H1 (cell line): Measurements from ENCODE around the gene TMPRSS9. TPM values are rescaled to one million over a fixed set of nuclear protein-coding genes. Genes with fewer than 3 reads are reported as not detected.

ENCODE experiments used
- CTCF ChIA-PET: fragments of 300-600 bp; sonication (Branson Sonifier 250); formaldehyde crosslinking; loops from one replicate; lab custom pipeline; 2021; ENCODE audit not compliant: partially characterized antibody; lab: Charles Lee
- POLR2A ChIA-PET: fragments of 300-600 bp; sonication (Branson Sonifier 250); formaldehyde crosslinking; loops from one replicate; lab custom pipeline; 2021; ENCODE audit warnings: inconsistent platforms; ENCODE audit not compliant: partially characterized antibody; lab: Charles Lee
- DNase-seq, 2 experiments: peaks; one replicate each; pipeline versions ENCODE4 v3.0.0 to v3.0.0-alpha.2; 2010 to 2022; ENCODE audit warnings: low spot score in 2 of 2, low read depth in 1 of 2, mixed read lengths in 1 of 2
- FAIRE-seq: peaks from 2 replicates; lab custom pipeline; 2011; peaks lifted over from hg19 to GRCh38; lab: Jason Lieb, UNC
- H2AFZ ChIP-seq: 2 replicates; pipeline ENCODE4 v1.8.1; 2012; ENCODE audit warnings: low read length, inconsistent platforms
- H2AK5ac ChIP-seq: 2 replicates; pipeline ENCODE4 v1.6.1; 2013; ENCODE audit warnings: low read depth, low read length
- H2BK120ac ChIP-seq: replicated peaks from 2 replicates; pipeline ENCODE3; 2013; ENCODE audit warnings: low read depth, low read length, inconsistent platforms
- H2BK12ac ChIP-seq: 2 replicates; pipeline ENCODE4 v1.6.1; 2013; ENCODE audit warnings: low read depth, low read length
- H2BK15ac ChIP-seq: 2 replicates; pipeline ENCODE4 v1.6.1; 2013; ENCODE audit warnings: low read length
- H2BK20ac ChIP-seq: 2 replicates; pipeline ENCODE4 v1.6.1; 2013; ENCODE audit warnings: low read length
- H2BK5ac ChIP-seq: 2 replicates; pipeline ENCODE4 v1.6.1; 2013; ENCODE audit warnings: low read depth, low read length
- H3K14ac ChIP-seq: 2 replicates; pipeline ENCODE4 v1.6.1; 2013; ENCODE audit warnings: inconsistent platforms; ENCODE audit not compliant: insufficient read length
- H3K18ac ChIP-seq: 2 replicates; pipeline ENCODE4 v1.6.1; 2013; ENCODE audit warnings: low read length; ENCODE audit errors: extremely low read depth
- H3K23ac ChIP-seq: 2 replicates; pipeline ENCODE4 v1.6.1; 2013; ENCODE audit warnings: inconsistent platforms; ENCODE audit not compliant: insufficient read length
- H3K23me2 ChIP-seq: 2 replicates; pipeline ENCODE4 v1.6.1; 2013; ENCODE audit warnings: low read depth, low read length
- H3K27ac ChIP-seq: 2 replicates; pipeline ENCODE4 v1.6.1; 2011; ENCODE audit warnings: low read depth, low read length, inconsistent platforms
- H3K27me3 ChIP-seq, 4 experiments: replicated peaks in 1 of 4; 1 replicate in 1 of 4; 2 replicates in 3 of 4; pipeline versions ENCODE4 v1.6.1 to v1.8.1; 2011 to 2013; ENCODE audit warnings: low read length in 3 of 4, mild to moderate bottlenecking in 3 of 4, inconsistent platforms in 2 of 4, mixed read lengths in 2 of 4, moderate library complexity in 1 of 4; ENCODE audit not compliant: control insufficient read depth in 3 of 4, insufficient read depth in 3 of 4; ENCODE audit errors: extremely low read depth in 1 of 4
- H3K36me3 ChIP-seq, 4 experiments: 2 replicates each; pipeline versions ENCODE4 v1.6.1 to v1.8.1; 2011 to 2013; ENCODE audit warnings: mild to moderate bottlenecking in 4 of 4, low read length in 3 of 4, moderate library complexity in 2 of 4, control low read depth in 1 of 4, inconsistent platforms in 1 of 4; ENCODE audit not compliant: insufficient read depth in 4 of 4, control insufficient read depth in 2 of 4
- H3K4ac ChIP-seq: replicated peaks from 2 replicates; pipeline ENCODE3; 2013; ENCODE audit warnings: low read length, low read depth, mixed read lengths, inconsistent platforms; ENCODE audit not compliant: insufficient read length
- H3K4me1 ChIP-seq, 4 experiments: replicated peaks in 1 of 4; 1 replicate in 1 of 4; 2 replicates in 3 of 4; pipeline versions ENCODE4 v1.6.1 to v1.8.1; 2011 to 2013; ENCODE audit warnings: low read length in 3 of 4, inconsistent platforms in 2 of 4, mixed read lengths in 1 of 4; ENCODE audit not compliant: insufficient read depth in 4 of 4, control insufficient read depth in 3 of 4
- H3K4me2 ChIP-seq, 2 experiments: 2 replicates each; pipeline versions ENCODE4 v1.6.1 to v1.8.1; 2011 to 2013; ENCODE audit warnings: low read depth in 2 of 2, low read length in 2 of 2, control low read depth in 1 of 2, inconsistent platforms in 1 of 2, mild to moderate bottlenecking in 1 of 2; ENCODE audit not compliant: insufficient read depth in 1 of 2
- H3K4me3 ChIP-seq, 4 experiments: fragments of 200-600, 300-600 bp in 1 of 4; sonication (generic), shearing (Covaris generic), sonication (Bioruptor Twin) in 1 of 4; 2 replicates each; pipeline versions ENCODE4 v1.5.1 to v1.8.1; 2011 to 2016; ENCODE audit warnings: low read length in 4 of 4, low read depth in 3 of 4, control low read depth in 2 of 4, inconsistent platforms in 2 of 4, mild to moderate bottlenecking in 2 of 4, mixed read lengths in 1 of 4, moderate library complexity in 1 of 4; ENCODE audit not compliant: insufficient read depth in 2 of 4; ENCODE audit errors: extremely low read depth in 1 of 4
- H3K56ac ChIP-seq: replicated peaks from 2 replicates; pipeline ENCODE3; 2013; ENCODE audit warnings: low read depth, mild to moderate bottlenecking, mixed read lengths, low read length, inconsistent platforms; ENCODE audit not compliant: insufficient read length
- H3K79me1 ChIP-seq: 2 replicates; pipeline ENCODE4 v1.6.1; 2013; ENCODE audit warnings: low read depth, low read length, control low read depth
- H3K79me2 ChIP-seq, 2 experiments: 2 replicates each; pipeline versions ENCODE4 v1.6.1 to v1.8.1; 2012 to 2013; ENCODE audit warnings: low read length in 2 of 2, mild to moderate bottlenecking in 2 of 2, inconsistent platforms in 1 of 2; ENCODE audit not compliant: insufficient read depth in 2 of 2, control insufficient read depth in 1 of 2
- H3K9ac ChIP-seq, 4 experiments: replicated peaks in 1 of 4; 1 replicate in 1 of 4; 2 replicates in 3 of 4; pipeline versions ENCODE4 v1.6.1 to v1.8.1; 2011 to 2013; ENCODE audit warnings: low read depth in 3 of 4, low read length in 3 of 4, control low read depth in 2 of 4, mild to moderate bottlenecking in 2 of 4, moderate library complexity in 2 of 4, inconsistent platforms in 1 of 4; ENCODE audit errors: extremely low read depth in 1 of 4
- H3K9me3 ChIP-seq, 2 experiments: 2 replicates each; pipeline versions ENCODE4 v1.6.1 to v1.8.1; 2012 to 2013; ENCODE audit warnings: mild to moderate bottlenecking in 2 of 2, moderate library complexity in 2 of 2, control low read depth in 1 of 2, inconsistent platforms in 1 of 2, low read depth in 1 of 2, low read length in 1 of 2, mixed read lengths in 1 of 2; ENCODE audit not compliant: insufficient read depth in 2 of 2
- H4K20me1 ChIP-seq, 2 experiments: replicated peaks in 1 of 2; 2 replicates each; pipeline versions ENCODE3 to v1.8.1; 2011 to 2013; ENCODE audit warnings: inconsistent platforms in 2 of 2, low read length in 2 of 2, mild to moderate bottlenecking in 1 of 2; ENCODE audit not compliant: insufficient read depth in 2 of 2, control insufficient read depth in 1 of 2
- H4K5ac ChIP-seq: 2 replicates; pipeline ENCODE4 v1.6.1; 2013; ENCODE audit warnings: low read length, low read depth, mixed read lengths, inconsistent platforms; ENCODE audit not compliant: insufficient read length
- H4K8ac ChIP-seq: 2 replicates; pipeline ENCODE4 v1.8.0; 2013; ENCODE audit warnings: mild to moderate bottlenecking, moderate library complexity, low read length, inconsistent platforms; ENCODE audit not compliant: insufficient read depth; ENCODE audit errors: extremely low read depth
- H4K91ac ChIP-seq: replicated peaks from 2 replicates; pipeline ENCODE3; 2013; ENCODE audit warnings: low read length, mixed read lengths, inconsistent platforms; ENCODE audit not compliant: insufficient read length
- BRCA1 ChIP-seq: IDR thresholded peaks from 2 replicates; pipeline ENCODE4 v1.6.1; 2012; ENCODE audit warnings: low read depth, low read length, improper control_type of control experiment
- POLR2AphosphoS5 ChIP-seq: IDR thresholded peaks from 2 replicates; pipeline ENCODE4 v1.6.1; 2011; ENCODE audit warnings: low read depth, low read length
- WGBS, 2 experiments: shearing (Covaris generic) in 1 of 2; methylation state at CpG; one replicate each; pipeline versions ENCODE4 v1.1.6 to v1.1.7; 2013 to 2015; ENCODE audit warnings: low lambda C conversion rate in 2 of 2, mixed read lengths in 2 of 2, inconsistent platforms in 1 of 2, low coverage in 1 of 2, missing lambda C conversion rate in 1 of 2; ENCODE audit not compliant: insufficient replicate concordance in 2 of 2, insufficient coverage in 1 of 2, insufficient read length in 1 of 2; ENCODE audit errors: extremely low coverage in 1 of 2, missing lambda C conversion rate in 1 of 2; 5-methylcytosine and 5-hydroxymethylcytosine counted together
- polyA plus RNA-seq, 7 experiments: library from polyadenylated mRNA; depleted of rRNA in 3 of 7; stranded (reverse) in 5 of 7; unstranded in 2 of 7; fragments of >200 nt in 5 of 7; fragments of 200-250 nt in 2 of 7; gene quantifications; 1 replicate in 5 of 7; 2 replicates in 1 of 7; 4 replicates in 1 of 7; pipeline versions ENCODE4 v1.2.1 to v1.2.3, GENCODE V29; 2011 to 2013; ENCODE audit warnings: missing spikeins in 2 of 7, mixed read lengths in 2 of 7
- total RNA-seq: library from RNA; stranded (reverse); fragmentation: NEBNext Ultra II Directional; extraction: Animal tissue kit (Norgen Biotek cat#: 25700); gene quantifications from 2 replicates; pipeline ENCODE4 v1.2.1, GENCODE V29; 2021

The TMPRSS9 gene
- total and polyA plus RNA-seq, 2 of the 8 experiments (the other 6 are each of a cell fraction or from before 2014, with no cell fraction given): 0.15 to 0.19 TPM

DNA sequence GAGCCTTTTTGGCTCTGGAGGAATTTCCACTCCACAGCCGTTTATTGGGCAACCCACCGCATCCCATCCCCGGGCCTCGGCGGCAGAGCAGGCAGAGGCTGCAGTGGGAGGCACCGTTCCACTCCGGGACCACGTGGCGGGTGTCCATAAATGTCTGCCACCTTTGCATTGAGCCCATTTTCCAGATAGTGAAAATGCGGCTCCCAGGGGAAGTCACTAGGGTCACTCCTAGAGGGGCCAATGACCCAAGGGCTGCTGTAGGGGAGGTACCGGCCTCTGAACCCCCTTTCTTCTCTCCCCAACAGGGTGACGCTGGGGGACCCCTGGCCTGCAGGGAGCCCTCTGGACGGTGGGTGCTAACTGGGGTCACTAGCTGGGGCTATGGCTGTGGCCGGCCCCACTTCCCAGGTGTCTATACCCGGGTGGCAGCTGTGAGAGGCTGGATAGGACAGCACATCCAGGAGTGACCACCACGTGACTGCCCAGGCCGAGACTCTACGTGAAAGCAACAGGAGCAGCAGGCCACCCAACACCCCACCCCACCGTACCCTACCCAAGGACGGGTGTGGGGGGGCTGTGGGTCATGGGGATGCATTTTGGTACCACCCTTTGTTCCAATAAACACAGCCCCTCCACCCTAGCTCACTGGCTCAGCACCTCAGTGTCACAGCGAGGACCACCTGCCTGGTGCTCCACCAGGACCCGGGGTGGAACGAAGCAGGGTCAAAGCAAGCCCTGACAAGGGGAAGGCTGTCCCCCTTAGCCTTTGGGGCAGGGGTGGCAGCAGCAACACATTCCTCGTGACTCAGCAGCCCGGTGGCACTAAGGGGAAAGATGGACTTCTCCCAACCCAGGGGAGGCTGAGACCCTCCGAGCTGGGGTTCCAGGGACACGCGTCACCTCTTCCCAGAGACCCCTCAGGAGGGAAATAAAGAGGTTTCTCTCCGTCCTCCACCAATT lies 65.8 kb downstream of the TMPRSS9 start:
- Histone ChIP-seq H3K56ac (no peak overlapping the region), H3K79me2 (peaks cover 2 to 16% of the 10 kb centered on the region in 2 experiments; a peak in 3 of 4 replicates), H3K36me3 (peaks cover 0 to 13% (median 6%) of the 10 kb centered on the region in 4 experiments; a peak in 5 of 8 replicates), H2BK12ac (no peak overlapping the region), H3K4me2 (peak overlapping the region; percentile 84 to 94), H4K20me1 (peaks cover 10 to 17% of the 10 kb centered on the region in 2 experiments), H3K23me2 (peaks cover 13% of the 10 kb centered on the region; the same call in 1 of the 2 replicates), H2AFZ (no peak overlapping the region), H2BK5ac (0 out of 2 replicates have a peak overlapping the region, but pooled peaks have one; percentile 100), H3K4me3 (peak overlapping the region; percentile 77 to 93 (median 87)), H3K23ac (no peak overlapping the region), H3K4me1 (peaks cover 0 to 18% (median 13%) of the 10 kb centered on the region in 4 experiments; a peak in 5 of 7 replicates), H3K4ac (peak overlapping the region; percentile 53), H2BK15ac (no peak overlapping the region), H3K79me1 (peaks cover 13% of the 10 kb centered on the region), H4K91ac (no peak overlapping the region), H4K5ac (no peak overlapping the region), H3K9me3 (no peaks in the 10 kb centered on the region), H3K27me3 (no peaks in the 10 kb centered on the region), H3K18ac (no peak overlapping the region), H2BK120ac (no peak overlapping the region), H4K8ac (peak overlapping the region; percentile 88), H3K9ac (peak overlapping the region in 3 of 4 experiments; percentile 39 to 99 (median 98); a peak in 5 of 7 replicates), H3K27ac (0 out of 2 replicates have a peak overlapping the region, but pooled peaks have one; percentile 99), H2BK20ac (no peak overlapping the region), H2AK5ac (peak overlapping the region; percentile 53; the same call in 1 of the 2 replicates), H3K14ac (no peak overlapping the region)
- ChIA-PET CTCF (interaction anchor here (0.6 to 0.8 kb wide), 2 partner anchors 80 to 154 kb away, joined by 4 read pairs; no protein-coding TSS in a partner anchor), POLR2A (interaction anchor here (0.6 to 8.2 kb wide), 22 partner anchors 9 to 358 kb away, joined by 3 to 84 read pairs (median 4); partner anchors contain the start of genes GADD45B, LMNB2 and SGTA)
- TF ChIP-seq POLR2AphosphoS5 (peak; percentile 47; the same call in 1 of the 2 replicates), BRCA1 (no peak)
- DNase-seq (no peak), FAIRE-seq (no peak)
- 80% methylated on average over 29 of the region's 29 CpGs; no CpG with 5 or more reads in 1 of the 2 experiments for WGBS, 2 experiments
